HepG2 (cell line): ENCODE results near the gene PTPRH. TPM values are rescaled to one million over a fixed set of nuclear protein-coding genes. Genes with fewer than 3 reads are reported as not detected.

Experiments used
- ARNT ChIP-seq: fragments of 450-650 bp; IDR thresholded peaks from 2 replicates; pipeline ENCODE4 v1.6.1; 2017
- DNMT1 ChIP-seq: sonication (generic); formaldehyde crosslinking; IDR thresholded peaks from 2 replicates; pipeline ENCODE4 v1.5.1; 2020; ENCODE audit warnings: mild to moderate bottlenecking, missing genetic modification reagents
- ELF1 ChIP-seq: sonication (generic); formaldehyde crosslinking; IDR thresholded peaks from 2 replicates; pipeline ENCODE4 v1.4.0; 2020; ENCODE audit warnings: missing genetic modification reagents
- ERF ChIP-seq: IDR thresholded peaks from 2 replicates; pipeline ENCODE4 v1.6.1; 2018; ENCODE audit warnings: missing biosample characterization, missing genetic modification reagents
- FLYWCH1 ChIP-seq: sonication (generic); formaldehyde crosslinking; IDR thresholded peaks from 2 replicates; pipeline ENCODE4 v1.8.1; 2023; ENCODE audit warnings: mild to moderate bottlenecking, missing genetic modification reagents
- FOXK2 ChIP-seq: fragments of 450-650 bp; IDR thresholded peaks from 2 replicates; pipeline ENCODE4 v1.6.1; 2016
- FOXO1 ChIP-seq: sonication (generic); formaldehyde crosslinking; IDR thresholded peaks from 2 replicates; pipeline ENCODE4 v1.4.0; 2020; ENCODE audit warnings: missing genetic modification reagents
- GATAD2A ChIP-seq: IDR thresholded peaks from 2 replicates; pipeline ENCODE4 v1.6.1; 2016
- HNRNPLL ChIP-seq: fragments of 200-400 bp; formaldehyde crosslinking; IDR thresholded peaks from 2 replicates; pipeline ENCODE4 v1.6.1; 2017; ENCODE audit warnings: mild to moderate bottlenecking, low read depth, low read length; ENCODE audit not compliant: poor library complexity, severe bottlenecking
- ISL2 ChIP-seq: sonication (generic); formaldehyde crosslinking; IDR thresholded peaks from 2 replicates; pipeline ENCODE4 v1.5.0; 2020; ENCODE audit warnings: missing genetic modification reagents
- KLF15 ChIP-seq: sonication (generic); formaldehyde crosslinking; IDR thresholded peaks from 2 replicates; pipeline ENCODE4 v1.8.1; 2023; ENCODE audit warnings: borderline replicate concordance, mild to moderate bottlenecking, inconsistent platforms, missing genetic modification reagents, mixed read lengths
- KLF9 ChIP-seq: IDR thresholded peaks from 2 replicates; pipeline ENCODE4 v1.6.1; 2016; ENCODE audit warnings: low read depth
- NCOA5 ChIP-seq: sonication (generic); formaldehyde crosslinking; IDR thresholded peaks from 2 replicates; pipeline ENCODE4 v1.4.0; 2020; ENCODE audit warnings: missing genetic modification reagents
- PTBP1 ChIP-seq: fragments of 200-400 bp; formaldehyde crosslinking; IDR thresholded peaks from 2 replicates; pipeline ENCODE4 v1.6.1; 2018; ENCODE audit warnings: low read length, low read depth; ENCODE audit not compliant: poor library complexity, severe bottlenecking
- RFXANK ChIP-seq: IDR thresholded peaks from 2 replicates; pipeline ENCODE4 v1.6.1; 2016
- SMAD1 ChIP-seq: sonication (generic); formaldehyde crosslinking; IDR thresholded peaks from 2 replicates; pipeline ENCODE4 v1.4.0; 2020; ENCODE audit warnings: missing genetic modification reagents, low read depth, mild to moderate bottlenecking, borderline replicate concordance
- SNAPC2 ChIP-seq: sonication (generic); formaldehyde crosslinking; IDR thresholded peaks from 2 replicates; pipeline ENCODE4 v1.8.1; 2022; ENCODE audit warnings: mild to moderate bottlenecking, missing genetic modification reagents
- ZMYM2 ChIP-seq: sonication (generic); formaldehyde crosslinking; IDR thresholded peaks from 2 replicates; pipeline ENCODE4 v1.8.0; 2022; ENCODE audit warnings: mild to moderate bottlenecking, missing genetic modification reagents
- ZNF569 ChIP-seq: sonication (generic); formaldehyde crosslinking; IDR thresholded peaks from 2 replicates; pipeline ENCODE4 v1.5.0; 2020; ENCODE audit warnings: mild to moderate bottlenecking, missing genetic modification reagents, moderate library complexity, borderline replicate concordance
- ZNF670 ChIP-seq: sonication (generic); formaldehyde crosslinking; IDR thresholded peaks from 2 replicates; pipeline ENCODE4 v1.8.0; 2022; ENCODE audit warnings: mild to moderate bottlenecking, missing genetic modification reagents, borderline replicate concordance
- ZNF775 ChIP-seq: sonication (generic); formaldehyde crosslinking; IDR thresholded peaks from 2 replicates; pipeline ENCODE4 v1.4.0; 2020; ENCODE audit warnings: missing genetic modification reagents, mild to moderate bottlenecking, moderate library complexity, borderline replicate concordance
- ZNF781 ChIP-seq: sonication (generic); formaldehyde crosslinking; IDR thresholded peaks from 2 replicates; pipeline ENCODE4 v1.5.1; 2020; ENCODE audit warnings: borderline replicate concordance, mild to moderate bottlenecking, missing genetic modification reagents; ENCODE audit errors: not compliant biosample characterization
- ZNF788 ChIP-seq: sonication (generic); formaldehyde crosslinking; IDR thresholded peaks from 2 replicates; pipeline ENCODE4 v1.5.0; 2020; ENCODE audit warnings: mild to moderate bottlenecking, missing genetic modification reagents, borderline replicate concordance
- polyA plus RNA-seq, 8 experiments: library from polyadenylated mRNA; depleted of rRNA in 3 of 8; stranded (reverse) in 7 of 8; unstranded in 1 of 8; fragments of >200 nt; fragmentation: Illumina TruSeq in 4 of 8; extraction: Trizol in 4 of 8; gene quantifications; 2 replicates each; pipeline versions ENCODE4 v1.2.1 to v1.2.3, GENCODE V29; 2011 to 2016; ENCODE audit warnings: low read depth in 4 of 8, missing spikeins in 1 of 8, mixed read lengths in 1 of 8; ENCODE audit not compliant: insufficient read depth in 1 of 8
- total RNA-seq, 5 experiments: library from RNA; depleted of rRNA; stranded (reverse); fragments of >200 nt; fragmentation: Illumina TruSeq; extraction: Trizol; gene quantifications; 2 replicates each; pipeline ENCODE4 v1.2.3, GENCODE V29; 2016; ENCODE audit warnings: low read depth in 1 of 5
- TF ChIP-seq, protein P1 (sequence below): sonication (generic); formaldehyde crosslinking; IDR thresholded peaks from 2 replicates; pipeline ENCODE4 v1.9.0; 2021; ENCODE audit warnings: missing genetic modification reagents, mild to moderate bottlenecking, borderline replicate concordance
- TF ChIP-seq, protein P2 (sequence below): sonication (generic); formaldehyde crosslinking; IDR thresholded peaks from 2 replicates; pipeline ENCODE4 v1.5.0; 2020; ENCODE audit warnings: missing genetic modification reagents, mild to moderate bottlenecking, borderline replicate concordance
- TF ChIP-seq, protein P3 (sequence below): sonication (generic); formaldehyde crosslinking; IDR thresholded peaks from 2 replicates; pipeline ENCODE4 v1.4.0; 2020; ENCODE audit warnings: low read depth, missing genetic modification reagents

The PTPRH gene
- total and polyA plus RNA-seq, 2 of the 13 experiments (the other 11 are each of a cell fraction or from before 2014, with no cell fraction given) = 14.7 to 125 TPM

DNA sequence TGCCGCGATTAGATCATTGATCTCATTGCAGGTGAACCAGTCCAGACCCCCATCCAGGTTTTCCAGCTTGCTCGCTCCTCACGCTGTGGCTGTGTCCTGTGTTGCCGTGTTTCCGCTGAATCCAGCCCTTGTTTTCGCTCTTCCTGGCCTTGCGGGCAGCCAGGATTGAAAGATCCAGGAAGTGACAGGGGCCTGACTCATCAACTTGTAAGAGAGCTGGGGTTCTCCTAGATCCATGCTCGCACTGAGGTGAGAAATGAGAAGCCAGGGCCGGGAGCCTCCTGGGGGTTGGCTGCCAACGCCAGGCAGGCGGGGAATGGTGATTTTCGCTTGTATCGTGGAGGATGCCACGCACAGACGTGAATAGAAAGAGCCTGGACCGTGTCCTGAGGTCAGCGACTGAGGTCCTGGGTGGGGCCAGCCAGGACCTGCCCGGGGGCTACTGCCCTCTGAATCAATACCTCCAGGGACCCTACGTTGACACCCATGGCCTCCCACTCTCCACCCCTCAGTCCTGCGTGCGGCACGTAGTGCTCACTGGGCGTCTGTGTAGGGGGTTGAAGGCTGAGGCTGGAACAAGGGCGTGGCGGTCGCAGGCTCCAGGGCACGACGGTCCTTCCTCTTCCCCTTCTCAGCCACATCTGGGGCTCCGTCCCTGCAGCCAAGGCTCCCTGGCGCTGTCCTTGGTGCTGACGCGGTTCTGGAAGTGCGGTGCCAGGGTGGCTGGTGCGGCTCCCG lies 7.3 kb upstream of the PTPRH start (continued):
- TF ChIP-seq ZNF569 (CRISPR knock-in tag) (no peak), DNMT1 (CRISPR knock-in tag) (peak; percentile 42; the same call in 1 of the 2 replicates), GATAD2A (CRISPR knock-in tag) (peak; percentile 89), FOXK2 (peak; percentile 90), KLF9 (no peak; the same call in 1 of the 2 replicates), HNRNPLL (peak; percentile 50), ELF1 (CRISPR knock-in tag) (peak; percentile 98), FOXO1 (CRISPR knock-in tag) (peak; percentile 91), ARNT (no peak), ZNF788 (CRISPR knock-in tag) (peak; percentile 97), KLF15 (CRISPR knock-in tag) (peak; percentile 64; the same call in 1 of the 2 replicates), ZNF775 (no peak), PTBP1 (no peak), SNAPC2 (CRISPR knock-in tag) (peak; percentile 60; the same call in 1 of the 2 replicates), SMAD1 (0 out of 2 replicates have a peak, but pooled peaks have one; percentile 46), ERF (CRISPR knock-in tag) (peak; percentile 81), NCOA5 (CRISPR knock-in tag) (no peak), FLYWCH1 (CRISPR knock-in tag) (0 out of 2 replicates have a peak, but pooled peaks have one; percentile 47), ISL2 (CRISPR knock-in tag) (peak; percentile 85), ZNF781 (CRISPR knock-in tag) (peak; percentile 85), ZNF670 (peak; percentile 27; the same call in 1 of the 2 replicates), RFXANK (peak; percentile 60), ZMYM2 (CRISPR knock-in tag) (no peak)
- TF ChIP-seq, protein P1, sequence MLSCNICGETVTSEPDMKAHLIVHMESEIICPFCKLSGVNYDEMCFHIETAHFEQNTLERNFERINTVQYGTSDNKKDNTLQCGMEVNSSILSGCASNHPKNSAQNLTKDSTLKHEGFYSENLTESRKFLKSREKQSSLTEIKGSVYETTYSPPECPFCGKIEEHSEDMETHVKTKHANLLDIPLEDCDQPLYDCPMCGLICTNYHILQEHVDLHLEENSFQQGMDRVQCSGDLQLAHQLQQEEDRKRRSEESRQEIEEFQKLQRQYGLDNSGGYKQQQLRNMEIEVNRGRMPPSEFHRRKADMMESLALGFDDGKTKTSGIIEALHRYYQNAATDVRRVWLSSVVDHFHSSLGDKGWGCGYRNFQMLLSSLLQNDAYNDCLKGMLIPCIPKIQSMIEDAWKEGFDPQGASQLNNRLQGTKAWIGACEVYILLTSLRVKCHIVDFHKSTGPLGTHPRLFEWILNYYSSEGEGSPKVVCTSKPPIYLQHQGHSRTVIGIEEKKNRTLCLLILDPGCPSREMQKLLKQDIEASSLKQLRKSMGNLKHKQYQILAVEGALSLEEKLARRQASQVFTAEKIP (CRISPR knock-in tag) = no peak
- TF ChIP-seq, protein P2, sequence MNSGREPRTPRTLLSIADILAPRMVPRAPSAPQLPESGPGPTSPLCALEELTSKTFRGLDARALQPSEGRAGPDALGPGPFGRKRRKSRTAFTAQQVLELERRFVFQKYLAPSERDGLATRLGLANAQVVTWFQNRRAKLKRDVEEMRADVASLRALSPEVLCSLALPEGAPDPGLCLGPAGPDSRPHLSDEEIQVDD (CRISPR knock-in tag) = peak; percentile 70
- TF ChIP-seq, protein P3, sequence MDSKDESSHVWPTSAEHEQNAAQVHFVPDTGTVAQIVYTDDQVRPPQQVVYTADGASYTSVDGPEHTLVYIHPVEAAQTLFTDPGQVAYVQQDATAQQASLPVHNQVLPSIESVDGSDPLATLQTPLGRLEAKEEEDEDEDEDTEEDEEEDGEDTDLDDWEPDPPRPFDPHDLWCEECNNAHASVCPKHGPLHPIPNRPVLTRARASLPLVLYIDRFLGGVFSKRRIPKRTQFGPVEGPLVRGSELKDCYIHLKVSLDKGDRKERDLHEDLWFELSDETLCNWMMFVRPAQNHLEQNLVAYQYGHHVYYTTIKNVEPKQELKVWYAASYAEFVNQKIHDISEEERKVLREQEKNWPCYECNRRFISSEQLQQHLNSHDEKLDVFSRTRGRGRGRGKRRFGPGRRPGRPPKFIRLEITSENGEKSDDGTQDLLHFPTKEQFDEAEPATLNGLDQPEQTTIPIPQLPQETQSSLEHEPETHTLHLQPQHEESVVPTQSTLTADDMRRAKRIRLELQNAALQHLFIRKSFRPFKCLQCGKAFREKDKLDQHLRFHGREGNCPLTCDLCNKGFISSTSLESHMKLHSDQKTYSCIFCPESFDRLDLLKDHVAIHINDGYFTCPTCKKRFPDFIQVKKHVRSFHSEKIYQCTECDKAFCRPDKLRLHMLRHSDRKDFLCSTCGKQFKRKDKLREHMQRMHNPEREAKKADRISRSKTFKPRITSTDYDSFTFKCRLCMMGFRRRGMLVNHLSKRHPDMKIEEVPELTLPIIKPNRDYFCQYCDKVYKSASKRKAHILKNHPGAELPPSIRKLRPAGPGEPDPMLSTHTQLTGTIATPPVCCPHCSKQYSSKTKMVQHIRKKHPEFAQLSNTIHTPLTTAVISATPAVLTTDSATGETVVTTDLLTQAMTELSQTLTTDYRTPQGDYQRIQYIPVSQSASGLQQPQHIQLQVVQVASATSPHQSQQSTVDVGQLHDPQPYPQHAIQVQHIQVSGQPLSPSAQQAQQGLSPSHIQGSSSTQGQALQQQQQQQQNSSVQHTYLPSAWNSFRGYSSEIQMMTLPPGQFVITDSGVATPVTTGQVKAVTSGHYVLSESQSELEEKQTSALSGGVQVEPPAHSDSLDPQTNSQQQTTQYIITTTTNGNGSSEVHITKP (CRISPR knock-in tag) = peak; percentile 72
